GM21576 (cell line): ENCODE data around the gene COL4A3.

ENCODE experiments used
- ATAC-seq: cut with Tn5 transposase; IDR thresholded peaks from one replicate; pipeline ENCODE4 v1.9.1; 2021; ENCODE audit warnings: mild to moderate bottlenecking, moderate library complexity; ENCODE audit not compliant: unreplicated experiment

Gene COL4A3

GRCh38 chr2:227163998-227164762 is at the start of gene COL4A3, which contains the start of gene COL4A4:
Gene COL4A3 (plus strand): TSS chr2:227164624. CDS start chr2:227164727, 103 bp downstream.
Gene COL4A4 (minus strand): TSS chr2:227164205. CDS start chr2:227147483, 16,722 bp downstream.
- peak; percentile 56 for ATAC-seq

DNA sequence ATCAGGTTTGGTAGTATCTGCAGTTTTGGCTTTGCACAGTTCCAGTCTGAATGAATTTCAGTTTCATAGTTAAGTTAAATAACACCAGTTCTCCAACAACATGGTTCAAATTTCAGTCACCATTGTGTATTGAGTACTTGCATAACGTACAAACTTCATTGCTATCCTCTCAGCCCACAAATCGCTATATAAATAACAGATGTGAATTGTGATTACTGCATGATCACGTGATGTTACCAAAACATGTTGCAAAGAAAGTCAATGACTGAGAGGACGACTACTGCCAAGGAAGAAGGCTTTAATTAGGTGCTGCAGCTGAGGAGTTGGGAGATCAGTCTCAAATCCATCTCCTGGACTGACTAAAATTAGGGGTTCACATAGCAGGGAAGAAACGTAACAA is 48.7 kb upstream of the COL4A3 start:
- no peak for ATAC-seq

- peak; percentile 64 for ATAC-seq
These were observed 47.4 kb upstream of the COL4A3 start for GRCh38 chr2:227117027-227117426.

- no peak for ATAC-seq
These were observed 46.6 kb upstream of the COL4A3 start for GRCh38 chr2:227117852-227118251.

GRCh38 chr2:227118353-227118752 is 46.1 kb upstream of the COL4A3 start:
- no peak for ATAC-seq

DNA sequence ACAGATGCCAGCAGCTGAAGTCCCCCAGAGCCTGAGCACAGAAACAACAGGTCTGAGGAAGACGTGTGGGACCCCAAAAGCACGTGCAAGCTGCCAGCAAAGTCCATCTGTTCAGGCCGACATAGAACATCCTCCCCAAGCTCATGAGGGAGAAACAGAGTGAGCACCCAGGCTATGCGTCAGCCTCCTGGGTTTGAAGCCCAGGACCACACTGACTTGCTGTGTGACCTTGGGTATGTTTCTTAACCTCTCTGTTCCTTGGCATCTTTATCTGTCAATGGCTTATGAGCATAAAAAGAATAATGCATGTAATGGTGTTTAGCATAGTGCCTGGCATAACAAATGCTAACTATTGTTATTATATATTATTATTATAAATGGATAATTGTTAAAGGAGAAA is 40.7 kb upstream of the COL4A3 start:
- no peak for ATAC-seq

- ATAC-seq, result no peak
These were observed 39.6 kb upstream of the COL4A3 start for GRCh38 chr2:227124811-227125210.

GRCh38 chr2:227125506-227125905 is 38.9 kb upstream of the COL4A3 start:
- no peak for ATAC-seq

- no peak for ATAC-seq
These were observed 37.2 kb upstream of the COL4A3 start for GRCh38 chr2:227127201-227127600.

GRCh38 chr2:227130636-227131035 is 33.8 kb upstream of the COL4A3 start:
- ATAC-seq, result no peak

DNA sequence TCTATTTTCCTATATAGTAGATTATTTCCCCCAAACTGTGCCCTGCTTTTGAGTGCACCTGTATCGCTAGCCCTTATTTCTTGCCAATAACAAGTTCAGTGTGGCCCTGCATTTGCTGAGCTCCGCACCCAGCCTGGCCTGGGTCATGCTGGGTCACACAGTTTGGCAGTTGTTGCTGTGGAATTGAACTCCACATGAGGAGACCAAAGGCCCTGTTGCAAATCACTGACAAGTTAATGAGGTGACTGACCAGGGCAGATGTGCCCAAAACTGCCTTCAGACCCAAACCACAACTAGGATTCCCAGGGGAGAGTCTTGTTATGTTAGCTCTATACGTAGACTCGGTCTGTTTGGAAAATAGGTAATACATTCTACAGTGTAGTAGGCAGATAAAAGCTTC is 31.4 kb upstream of the COL4A3 start:
- ATAC-seq, result no peak

GRCh38 chr2:227134591-227134990 is 29.8 kb upstream of the COL4A3 start:
- ATAC-seq, result no peak

DNA sequence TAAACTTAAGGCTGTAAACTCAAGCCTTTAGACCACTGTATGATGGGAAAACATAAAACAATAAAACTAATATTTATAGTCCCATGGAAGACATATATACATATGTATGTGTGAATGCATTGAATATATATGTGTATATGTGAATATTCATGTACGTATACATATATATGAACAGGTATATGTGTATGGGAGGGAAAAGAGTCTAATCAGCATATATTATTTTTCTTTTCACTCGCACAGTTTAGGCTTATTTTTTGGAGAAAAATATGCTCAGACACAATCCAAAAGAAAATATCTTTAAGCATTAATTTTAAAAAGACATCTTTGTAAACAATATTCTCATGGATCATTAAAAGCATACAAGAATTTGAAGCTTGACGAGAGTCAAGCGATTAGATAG is 23.1 kb upstream of the COL4A3 start:
- ATAC-seq, result no peak

DNA sequence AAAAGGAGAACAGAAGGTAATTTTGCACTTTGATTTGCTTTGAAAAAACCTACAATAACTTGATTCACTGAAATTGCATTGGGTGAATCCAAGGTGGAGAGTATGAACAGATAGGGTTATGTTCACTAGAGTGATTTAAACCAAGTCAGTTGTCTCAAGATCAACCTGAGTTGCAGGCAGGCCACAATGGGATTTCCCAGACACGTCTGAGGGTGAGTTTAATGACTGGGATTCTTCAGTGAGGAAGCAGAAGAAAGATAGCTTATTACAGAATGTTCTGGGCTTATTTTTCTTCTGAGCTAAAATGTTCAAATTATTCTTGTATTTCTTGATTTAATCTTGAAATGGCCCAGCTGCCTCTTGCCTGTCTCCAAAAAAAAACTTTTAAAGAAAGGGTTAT is 20.5 kb upstream of the COL4A3 start:
- no peak for ATAC-seq

DNA sequence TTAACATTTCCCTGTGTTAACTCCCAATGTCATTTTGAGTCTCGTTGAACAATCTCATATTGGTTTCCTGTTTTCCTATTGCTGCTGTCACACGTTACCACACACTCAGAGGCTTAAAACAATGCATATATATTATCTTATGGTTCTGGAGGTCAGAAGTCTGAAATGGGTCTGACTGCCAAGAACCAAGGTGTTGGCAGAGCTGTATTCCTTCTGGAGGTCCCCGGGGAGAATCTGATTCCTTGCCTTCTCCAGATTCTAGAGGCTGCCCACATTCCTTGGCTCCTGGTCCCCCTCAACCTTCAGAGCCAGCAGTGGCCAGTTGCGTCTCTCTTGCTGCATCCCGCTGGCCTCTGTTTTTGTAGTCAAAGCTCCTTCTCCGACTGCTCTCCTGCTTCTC is 18.0 kb upstream of the COL4A3 start:
- no peak for ATAC-seq

GRCh38 chr2:227147023-227147422 is 17.4 kb upstream of the COL4A3 start:
- no peak for ATAC-seq

- no peak for ATAC-seq
These were observed 16.3 kb upstream of the COL4A3 start for GRCh38 chr2:227148106-227148505.

- no peak for ATAC-seq
These were observed 14.0 kb upstream of the COL4A3 start for GRCh38 chr2:227150222-227150936.

DNA sequence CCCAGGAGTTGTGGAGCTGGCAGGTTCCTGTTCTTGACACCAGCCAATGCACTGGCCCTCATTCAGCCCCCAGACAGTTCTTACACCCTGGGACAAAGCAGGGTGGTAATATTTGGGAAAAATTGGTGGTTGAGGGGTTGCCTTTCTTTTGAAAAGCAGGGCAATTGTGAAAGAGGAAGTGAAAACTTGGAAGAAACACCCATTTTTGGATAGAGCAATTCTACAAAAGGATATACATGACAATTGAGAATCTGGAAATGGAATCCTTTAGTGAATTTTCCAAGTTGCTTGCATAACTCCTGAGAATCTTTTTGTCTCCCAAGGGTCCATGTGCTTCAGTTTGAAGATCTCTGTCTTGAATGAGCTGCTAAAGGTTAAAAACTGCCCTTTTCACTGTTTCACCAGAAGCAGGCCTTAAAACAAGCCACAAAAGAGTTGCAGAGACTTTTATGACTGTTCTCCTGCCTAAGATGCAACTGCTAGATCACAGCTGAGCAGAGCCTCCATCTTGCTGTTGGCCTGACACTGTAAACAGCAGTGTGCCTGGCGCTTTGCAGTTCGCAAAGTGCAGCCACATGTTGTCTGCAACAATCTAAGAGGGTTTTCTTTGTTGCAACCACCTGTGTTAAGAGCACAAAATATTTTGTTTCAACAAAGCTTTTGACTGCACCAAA is 12.2 kb upstream of the COL4A3 start:
- no peak for ATAC-seq

DNA sequence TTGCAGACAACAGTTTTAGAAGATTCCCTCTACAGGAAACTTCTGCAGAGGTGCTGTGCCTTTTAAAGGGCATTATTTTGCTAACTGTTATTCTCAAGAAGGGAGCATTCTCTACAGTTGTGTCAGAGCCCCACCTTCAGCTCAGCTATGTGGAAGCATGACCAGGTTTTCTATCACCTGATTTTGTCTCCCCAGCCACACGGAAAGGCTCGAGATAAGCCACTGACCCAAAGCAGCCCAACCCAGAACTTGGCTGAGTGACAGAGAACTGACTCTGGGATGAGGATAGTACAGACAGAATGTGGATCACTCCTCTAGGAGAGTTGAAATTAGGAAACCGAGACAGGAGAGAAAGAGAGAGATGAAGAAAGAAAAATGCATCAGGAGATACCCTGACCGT is 11.1 kb upstream of the COL4A3 start:
- ATAC-seq, result no peak

DNA sequence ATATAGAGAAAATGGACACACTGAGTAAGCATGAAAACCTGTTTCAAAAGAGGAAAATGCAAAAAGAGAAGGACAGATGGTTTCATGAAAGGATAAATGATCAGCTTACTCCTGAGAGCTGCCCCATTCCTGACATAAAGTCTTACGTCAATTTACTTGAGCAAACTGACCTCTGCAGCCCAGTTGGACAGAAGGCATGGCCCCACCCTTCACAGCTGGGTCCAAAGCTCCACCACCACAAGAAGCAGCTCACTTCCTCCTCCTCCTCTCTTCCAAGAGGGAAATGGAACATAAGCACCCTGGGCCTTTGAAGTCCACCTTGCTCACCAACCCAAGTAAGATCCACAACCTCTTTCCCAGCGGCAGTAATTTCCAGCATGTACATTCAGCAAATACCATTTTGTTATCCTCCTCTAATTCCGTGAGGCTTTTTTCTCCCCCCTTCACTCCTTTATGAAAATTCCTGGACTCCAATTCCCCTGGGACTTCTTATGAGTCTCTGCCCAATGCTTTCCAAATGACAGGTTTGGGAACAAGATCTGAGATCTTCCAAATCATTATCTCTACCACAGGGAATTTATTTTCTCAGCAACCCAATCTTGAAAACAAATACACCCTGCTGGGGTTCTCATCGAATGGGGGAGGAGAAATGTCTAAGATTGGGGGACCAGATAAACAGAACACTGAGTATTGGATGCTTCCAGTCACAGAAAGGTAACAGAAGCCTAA is 10.5 kb upstream of the COL4A3 start:
- no peak for ATAC-seq
